ENCODE results near the gene TJAP1. TPM values are rescaled to one million over a fixed set of nuclear protein-coding genes. Genes with fewer than 3 reads are reported as not detected.

The TJAP1 gene
- total and polyA plus RNA-seq, 2 of the 8 experiments (the other 6 are each of a cell fraction or from before 2014, with no cell fraction given): 30.7 to 40.4 TPM

DNA sequence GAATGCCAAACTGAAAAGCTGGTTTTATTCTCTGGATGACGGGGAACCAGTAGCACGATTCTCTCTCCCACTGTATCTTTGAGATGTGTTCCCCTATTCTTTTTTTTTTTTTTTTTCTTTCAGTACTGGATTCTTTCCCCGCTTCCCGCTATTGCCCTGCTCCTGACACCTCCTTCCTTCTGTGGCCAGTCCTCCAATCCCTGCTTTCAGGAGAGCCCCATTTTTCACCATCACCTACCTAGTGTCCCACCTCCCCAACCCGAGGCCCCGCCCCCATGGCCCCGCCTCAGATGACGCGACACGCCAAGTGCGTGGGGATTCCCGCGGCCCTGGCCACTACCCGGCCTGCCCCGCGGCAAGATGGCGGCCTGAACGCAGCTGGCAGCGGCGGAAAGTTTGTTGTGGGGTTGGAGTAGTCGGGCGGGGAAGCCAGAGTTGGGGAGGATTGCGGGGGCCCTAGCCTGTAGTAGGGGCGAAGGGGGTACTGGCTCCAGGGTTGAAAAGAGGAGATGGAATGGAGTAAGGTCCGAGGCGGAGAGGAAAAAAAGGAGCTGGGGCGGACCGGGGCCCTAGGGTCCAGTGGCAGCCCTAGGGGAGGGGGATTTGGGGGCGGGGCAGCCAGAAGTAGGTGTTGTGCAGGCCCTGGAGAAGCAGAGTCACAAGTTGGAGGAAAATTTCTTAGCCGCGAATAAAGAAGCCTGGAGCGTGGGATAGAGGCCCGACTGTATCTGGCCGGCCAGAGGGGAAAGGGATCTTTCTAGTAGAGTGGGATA lies at the start of gene TJAP1 (continued):
- TF ChIP-seq, protein P1, sequence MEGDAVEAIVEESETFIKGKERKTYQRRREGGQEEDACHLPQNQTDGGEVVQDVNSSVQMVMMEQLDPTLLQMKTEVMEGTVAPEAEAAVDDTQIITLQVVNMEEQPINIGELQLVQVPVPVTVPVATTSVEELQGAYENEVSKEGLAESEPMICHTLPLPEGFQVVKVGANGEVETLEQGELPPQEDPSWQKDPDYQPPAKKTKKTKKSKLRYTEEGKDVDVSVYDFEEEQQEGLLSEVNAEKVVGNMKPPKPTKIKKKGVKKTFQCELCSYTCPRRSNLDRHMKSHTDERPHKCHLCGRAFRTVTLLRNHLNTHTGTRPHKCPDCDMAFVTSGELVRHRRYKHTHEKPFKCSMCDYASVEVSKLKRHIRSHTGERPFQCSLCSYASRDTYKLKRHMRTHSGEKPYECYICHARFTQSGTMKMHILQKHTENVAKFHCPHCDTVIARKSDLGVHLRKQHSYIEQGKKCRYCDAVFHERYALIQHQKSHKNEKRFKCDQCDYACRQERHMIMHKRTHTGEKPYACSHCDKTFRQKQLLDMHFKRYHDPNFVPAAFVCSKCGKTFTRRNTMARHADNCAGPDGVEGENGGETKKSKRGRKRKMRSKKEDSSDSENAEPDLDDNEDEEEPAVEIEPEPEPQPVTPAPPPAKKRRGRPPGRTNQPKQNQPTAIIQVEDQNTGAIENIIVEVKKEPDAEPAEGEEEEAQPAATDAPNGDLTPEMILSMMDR (IDR thresholded peaks at IDR 0.05; ENCODE audit: control extremely low read depth in 1 of 3, insufficient read depth in 1 of 3, low read depth in 1 of 3, low read length in 3 of 3): no peak
- TF ChIP-seq CREB1 (IDR thresholded peaks at IDR 0.05) (peak; percentile 85), KDM1A (IDR thresholded peaks at IDR 0.05; ENCODE audit: borderline replicate concordance, low read length) (no peak), BACH1 (IDR thresholded peaks at IDR 0.05; ENCODE audit: low read length) (peak; percentile 46; the same call in 1 of the 2 replicates), HDAC6 (IDR thresholded peaks at IDR 0.05; ENCODE audit: low read depth, low read length) (no peak), EZH2 (IDR thresholded peaks at IDR 0.05; ENCODE audit: low read depth, low read length, severe bottlenecking) (no peak), RBBP5 (IDR thresholded peaks at IDR 0.05; ENCODE audit: borderline replicate concordance, low read depth, low read length) (0 out of 2 replicates have a peak, but pooled peaks have one; percentile 59), NANOG (IDR thresholded peaks at IDR 0.05; ENCODE audit: insufficient read depth, low read depth, low read length, poor library complexity, severe bottlenecking) (no peak), TEAD4 (IDR thresholded peaks at IDR 0.05; ENCODE audit: low read depth, low read length) (no peak)

All from H1 (cell line).